Stimulated activated naive B cell treated with anti-CD40 and anti-IgM and Interleukin-4, amounts not matched to agents 10 μg/mL and 1 μg/mL and 100 μg/mL, for 72 hours (primary cell): Measurements from ENCODE around the gene FAM240B.

ENCODE experiments used
- ATAC-seq, 2 donors: fragments of 150-1000 bp; cut with Tn5 transposase; replicated peaks; 2 replicates each; pipeline ENCODE4 v1.10.0; 2021; ENCODE audit warnings: moderate library complexity in 1 of 2
- DNase-seq: peaks from one replicate; pipeline ENCODE4 v3.0.0; 2021
- H3K27ac Mint-ChIP-seq: one replicate; pipeline ENCODE4 v1.8.0; 2022; ENCODE audit warnings: mild to moderate bottlenecking, mixed read lengths
- H3K27me3 Mint-ChIP-seq, 2 donors: one replicate each; pipeline ENCODE4 v1.8.0; 2022; ENCODE audit warnings: mixed read lengths in 2 of 2
- H3K36me3 Mint-ChIP-seq, 2 donors: one replicate each; pipeline ENCODE4 v1.8.0; 2022; ENCODE audit warnings: mixed read lengths in 2 of 2, mild to moderate bottlenecking in 1 of 2
- H3K4me1 Mint-ChIP-seq, 2 donors: one replicate each; pipeline ENCODE4 v1.8.0; 2022; ENCODE audit warnings: mixed read lengths in 2 of 2, mild to moderate bottlenecking in 1 of 2
- H3K4me3 Mint-ChIP-seq, 2 donors: one replicate each; pipeline ENCODE4 v1.8.0; 2022; ENCODE audit warnings: mild to moderate bottlenecking in 2 of 2, mixed read lengths in 2 of 2, moderate library complexity in 1 of 2
- H3K9me3 Mint-ChIP-seq, 2 donors: one replicate each; pipeline ENCODE4 v1.8.0; 2022; ENCODE audit warnings: mixed read lengths in 2 of 2, mild to moderate bottlenecking in 1 of 2

FAM240B gene

GRCh38 chr9:38720083-38720745 lies at the start of gene FAM240B:
TSS of gene FAM240B (minus strand) at chr9:38720133. CDS start at chr9:38703999, 16,134 bp downstream.
- Mint-ChIP-seq H3K4me3 (no peak within 1 kb of the TSS), H3K36me3 (no peaks in the 10 kb centered on the region), H3K27me3 (no peaks in the 10 kb centered on the region), H3K27ac (no peak within 1 kb of the TSS), H3K4me1 (no peaks in the 10 kb centered on the region), H3K9me3 (no peaks in the 10 kb centered on the region)
- DNase-seq (no peak), ATAC-seq (no peak)

- H3K27ac Mint-ChIP-seq: no peak overlapping the region
- DNase-seq: no peak
- H3K4me1 Mint-ChIP-seq: no peaks in the 10 kb centered on the region
- no peak overlapping the region for H3K4me3 Mint-ChIP-seq
- no peaks in the 10 kb centered on the region for H3K36me3 Mint-ChIP-seq
- ATAC-seq: no peak
- no peaks in the 10 kb centered on the region for H3K27me3 Mint-ChIP-seq
- H3K9me3 Mint-ChIP-seq: peaks cover 6 to 10% of the 10 kb centered on the region in 2 donors
Observed at GRCh38 chr9:38768351-38768761, 48.4 kb upstream of the FAM240B start.

- no peak overlapping the region for H3K27ac Mint-ChIP-seq
- peaks cover 0 to 8% of the 10 kb centered on the region in 2 donors for H3K27me3 Mint-ChIP-seq
- H3K4me1 Mint-ChIP-seq: no peaks in the 10 kb centered on the region
- H3K36me3 Mint-ChIP-seq: no peaks in the 10 kb centered on the region
- DNase-seq (no peak), ATAC-seq (no peak)
- H3K4me3 Mint-ChIP-seq: no peak overlapping the region
- peaks cover 6 to 10% of the 10 kb centered on the region in 2 donors for H3K9me3 Mint-ChIP-seq
Observed at GRCh38 chr9:38765101-38765500, 45.2 kb upstream of the FAM240B start.

GRCh38 chr9:38761999-38762398 lies 42.1 kb upstream of the FAM240B start:
- no peaks in the 10 kb centered on the region for H3K36me3 Mint-ChIP-seq
- no peak for ATAC-seq
- H3K27ac Mint-ChIP-seq: no peak overlapping the region
- H3K4me3 Mint-ChIP-seq: no peak overlapping the region
- DNase-seq: no peak
- peaks cover 5 to 6% of the 10 kb centered on the region in 2 donors for H3K9me3 Mint-ChIP-seq
- H3K4me1 Mint-ChIP-seq: no peaks in the 10 kb centered on the region
- H3K27me3 Mint-ChIP-seq: peaks cover 0 to 8% of the 10 kb centered on the region in 2 donors

GRCh38 chr9:38761339-38761738 lies 41.4 kb upstream of the FAM240B start:
- no peaks in the 10 kb centered on the region for H3K4me1 Mint-ChIP-seq
- no peaks in the 10 kb centered on the region for H3K36me3 Mint-ChIP-seq
- peaks cover 0 to 8% of the 10 kb centered on the region in 2 donors for H3K27me3 Mint-ChIP-seq
- H3K4me3 Mint-ChIP-seq: no peak overlapping the region
- peaks cover 3 to 6% of the 10 kb centered on the region in 2 donors for H3K9me3 Mint-ChIP-seq
- no peak for DNase-seq
- no peak overlapping the region for H3K27ac Mint-ChIP-seq
- ATAC-seq: no peak

GRCh38 chr9:38756702-38757101 lies 36.8 kb upstream of the FAM240B start:
- H3K27me3 Mint-ChIP-seq: peaks cover 0 to 11% of the 10 kb centered on the region in 2 donors
- H3K4me1 Mint-ChIP-seq: no peaks in the 10 kb centered on the region
- peaks cover 1 to 3% of the 10 kb centered on the region in 2 donors for H3K9me3 Mint-ChIP-seq
- H3K4me3 Mint-ChIP-seq: no peak overlapping the region
- no peaks in the 10 kb centered on the region for H3K36me3 Mint-ChIP-seq
- DNase-seq (no peak), ATAC-seq (no peak)
- no peak overlapping the region for H3K27ac Mint-ChIP-seq

- DNase-seq (no peak), ATAC-seq (no peak)
- no peaks in the 10 kb centered on the region for H3K36me3 Mint-ChIP-seq
- peaks cover 0 to 3% of the 10 kb centered on the region in 2 donors for H3K9me3 Mint-ChIP-seq
- no peak overlapping the region for H3K4me3 Mint-ChIP-seq
- H3K27ac Mint-ChIP-seq: no peak overlapping the region
- H3K4me1 Mint-ChIP-seq: no peaks in the 10 kb centered on the region
- peaks cover 0 to 4% of the 10 kb centered on the region in 2 donors for H3K27me3 Mint-ChIP-seq
Observed at GRCh38 chr9:38747941-38748340, 28.0 kb upstream of the FAM240B start.

- H3K9me3 Mint-ChIP-seq: peaks cover 0 to 2% of the 10 kb centered on the region in 2 donors
- H3K4me3 Mint-ChIP-seq: no peak overlapping the region
- no peaks in the 10 kb centered on the region for H3K4me1 Mint-ChIP-seq
- no peak overlapping the region for H3K27ac Mint-ChIP-seq
- ATAC-seq (no peak), DNase-seq (no peak)
- peaks cover 1 to 5% of the 10 kb centered on the region in 2 donors for H3K27me3 Mint-ChIP-seq
- H3K36me3 Mint-ChIP-seq: no peaks in the 10 kb centered on the region
Observed at GRCh38 chr9:38747067-38747466, 27.1 kb upstream of the FAM240B start.

GRCh38 chr9:38746303-38746702 lies 26.4 kb upstream of the FAM240B start:
- DNase-seq: no peak

GRCh38 chr9:38744484-38744883 lies 24.6 kb upstream of the FAM240B start:
- H3K27me3 Mint-ChIP-seq: peaks cover 0 to 8% of the 10 kb centered on the region in 2 donors
- DNase-seq (no peak), ATAC-seq (no peak)
- no peaks in the 10 kb centered on the region for H3K36me3 Mint-ChIP-seq
- no peaks in the 10 kb centered on the region for H3K9me3 Mint-ChIP-seq
- H3K4me3 Mint-ChIP-seq: no peak overlapping the region
- no peak overlapping the region for H3K27ac Mint-ChIP-seq
- no peaks in the 10 kb centered on the region for H3K4me1 Mint-ChIP-seq

More at GRCh38 chr9:38746303-38746702, 26.4 kb upstream of the FAM240B start:
- H3K36me3 Mint-ChIP-seq: no peaks in the 10 kb centered on the region
- no peak overlapping the region for H3K27ac Mint-ChIP-seq
- peaks cover 0 to 5% of the 10 kb centered on the region in 2 donors for H3K27me3 Mint-ChIP-seq
- no peaks in the 10 kb centered on the region for H3K4me1 Mint-ChIP-seq
- no peaks in the 10 kb centered on the region for H3K9me3 Mint-ChIP-seq
- no peak overlapping the region for H3K4me3 Mint-ChIP-seq
- ATAC-seq: no peak

GRCh38 chr9:38737246-38737645 lies 17.3 kb upstream of the FAM240B start:
- ATAC-seq (no peak), DNase-seq (no peak)
- peaks cover 0 to 9% of the 10 kb centered on the region in 2 donors for H3K27me3 Mint-ChIP-seq
- no peaks in the 10 kb centered on the region for H3K36me3 Mint-ChIP-seq
- no peak overlapping the region for H3K4me3 Mint-ChIP-seq
- H3K27ac Mint-ChIP-seq: no peak overlapping the region
- no peaks in the 10 kb centered on the region for H3K4me1 Mint-ChIP-seq
- no peaks in the 10 kb centered on the region for H3K9me3 Mint-ChIP-seq

GRCh38 chr9:38734831-38735230 lies 14.9 kb upstream of the FAM240B start:
- Mint-ChIP-seq H3K27me3 (peaks cover 0 to 6% of the 10 kb centered on the region in 2 donors), H3K4me1 (no peaks in the 10 kb centered on the region), H3K36me3 (peaks cover 0 to 2% of the 10 kb centered on the region in 2 donors), H3K27ac (no peak overlapping the region), H3K4me3 (no peak overlapping the region), H3K9me3 (peaks cover 0 to 2% of the 10 kb centered on the region in 2 donors)
- ATAC-seq: no peak
- DNase-seq: no peak

- H3K4me3 Mint-ChIP-seq: no peak overlapping the region
- no peak for ATAC-seq
- no peaks in the 10 kb centered on the region for H3K4me1 Mint-ChIP-seq
- H3K9me3 Mint-ChIP-seq: peaks cover 0 to 2% of the 10 kb centered on the region in 2 donors
- H3K27ac Mint-ChIP-seq: no peak overlapping the region
- DNase-seq: no peak
- H3K36me3 Mint-ChIP-seq: peaks cover 0 to 2% of the 10 kb centered on the region in 2 donors
- H3K27me3 Mint-ChIP-seq: peaks cover 0 to 9% of the 10 kb centered on the region in 2 donors
Observed at GRCh38 chr9:38733503-38733902, 13.6 kb upstream of the FAM240B start.

GRCh38 chr9:38732885-38733284 lies 13.0 kb upstream of the FAM240B start:
- DNase-seq (no peak), ATAC-seq (no peak)
- Mint-ChIP-seq H3K27me3 (peaks cover 1 to 11% of the 10 kb centered on the region in 2 donors), H3K36me3 (peaks cover 0 to 2% of the 10 kb centered on the region in 2 donors), H3K4me1 (no peaks in the 10 kb centered on the region), H3K4me3 (no peak overlapping the region), H3K9me3 (peaks cover 0 to 2% of the 10 kb centered on the region in 2 donors), H3K27ac (no peak overlapping the region)

- peaks cover 0 to 2% of the 10 kb centered on the region in 2 donors for H3K9me3 Mint-ChIP-seq
- ATAC-seq (peak in 1 of 2 donors; percentile 12), DNase-seq (no peak)
- H3K4me1 Mint-ChIP-seq: no peaks in the 10 kb centered on the region
- peaks cover 7 to 9% of the 10 kb centered on the region in 2 donors for H3K27me3 Mint-ChIP-seq
- H3K36me3 Mint-ChIP-seq: peaks cover 0 to 2% of the 10 kb centered on the region in 2 donors
- H3K27ac Mint-ChIP-seq: no peak overlapping the region
- H3K4me3 Mint-ChIP-seq: no peak overlapping the region
Observed at GRCh38 chr9:38727497-38728001, 7.6 kb upstream of the FAM240B start.
